Stimulated activated CD4-positive, alpha-beta T cell treated with anti-CD3 and anti-CD28 coated beads, TNF-alpha, amount 100 ng/mL, for 24 hours (primary cell): ENCODE measurements around the gene MST1R.

Source experiments
- DNase-seq, 3 experiments: peaks; one replicate each; pipeline ENCODE4 v3.0.0-alpha.2; 2020; ENCODE audit warnings: low read depth in 3 of 3

Gene MST1R

GRCh38 chr3:49877716-49878115 lies 26.0 kb downstream of the MST1R start:
- DNase-seq, result no peak

GRCh38 chr3:49876567-49876966 lies 27.1 kb downstream of the MST1R start:
- DNase-seq, result no peak

GRCh38 chr3:49873623-49874022 lies 30.1 kb downstream of the MST1R start:
- no peak for DNase-seq

GRCh38 chr3:49872801-49873281 lies 30.8 kb downstream of the MST1R start:
- peak in 1 of 3 experiments; percentile 9 for DNase-seq

GRCh38 chr3:49871531-49872153 lies 32.0 kb downstream of the MST1R start:
- no peak for DNase-seq

GRCh38 chr3:49869525-49870126 lies 34.0 kb downstream of the MST1R start, which contains the start of gene CAMKV:
CAMKV (minus strand) TSS chr3:49869906; CDS start chr3:49862388, 7,518 bp downstream.
- peak in 1 of 3 experiments; percentile 32 for DNase-seq

- DNase-seq, result no peak
Measured at GRCh38 chr3:49868862-49869466, 34.7 kb downstream of the MST1R start.

GRCh38 chr3:49867871-49868321 lies 35.8 kb downstream of the MST1R start:
- DNase-seq, result no peak

GRCh38 chr3:49867400-49867799 lies 36.3 kb downstream of the MST1R start:
- DNase-seq, result no peak

- DNase-seq, result no peak
Measured at GRCh38 chr3:49865198-49865784, 38.4 kb downstream of the MST1R start.

GRCh38 chr3:49864505-49864904 lies 39.2 kb downstream of the MST1R start:
- DNase-seq, result no peak

GRCh38 chr3:49859576-49860305 lies 43.9 kb downstream of the MST1R start:
- no peak for DNase-seq

GRCh38 chr3:49856181-49857005 lies 47.3 kb downstream of the MST1R start, which contains the start of gene TRAIP:
TRAIP (minus strand) TSS chr3:49856564; CDS start chr3:49856453, 111 bp downstream.
- DNase-seq, result peak; percentile 87 to 94 (median 92)

- DNase-seq, result no peak
Measured at GRCh38 chr3:49855662-49856061, 48.0 kb downstream of the MST1R start.

- DNase-seq, result no peak
Measured at GRCh38 chr3:49845694-49846093, 58.0 kb downstream of the MST1R start.

GRCh38 chr3:49844464-49845183 lies 59.0 kb downstream of the MST1R start:
- DNase-seq, result no peak

- DNase-seq, result no peak
Measured at GRCh38 chr3:49842843-49843517, 60.7 kb downstream of the MST1R start.

GRCh38 chr3:49841806-49842205 lies 61.9 kb downstream of the MST1R start:
- no peak for DNase-seq

GRCh38 chr3:49841126-49841696 lies 62.5 kb downstream of the MST1R start:
- no peak for DNase-seq
